ENCODE data around the gene MYO7A.

Gene MYO7A

DNA sequence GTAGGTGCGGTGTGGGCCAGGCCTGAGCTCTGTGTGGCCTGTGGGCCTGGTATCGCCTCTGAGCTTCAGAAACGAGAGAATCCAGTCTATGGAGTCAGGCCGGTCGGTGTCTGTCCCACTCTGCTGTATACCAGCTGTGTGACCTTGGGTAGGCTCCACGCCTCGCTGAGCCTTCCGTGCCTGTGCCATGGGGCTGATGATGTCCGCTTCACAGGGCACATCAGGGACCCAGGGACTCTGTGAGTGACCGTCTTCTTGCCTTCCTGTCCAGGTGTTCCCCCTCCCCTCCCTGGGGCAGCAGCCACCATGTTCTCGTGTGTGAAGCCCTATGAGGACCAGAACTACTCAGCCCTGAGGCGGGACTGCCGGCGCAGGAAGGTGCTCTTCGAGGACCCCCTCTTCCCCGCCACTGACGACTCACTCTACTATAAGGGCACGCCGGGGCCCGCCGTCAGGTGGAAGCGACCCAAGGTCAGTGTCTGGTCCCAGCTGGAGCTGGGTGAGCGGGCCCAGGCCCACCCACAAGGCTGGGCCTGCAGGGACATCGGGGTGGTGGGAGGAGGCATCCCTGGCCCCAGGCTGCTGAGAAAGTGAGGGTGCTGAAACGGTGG is 43.4 kb upstream of the MYO7A start:
- Histone ChIP-seq H3K4me2 (peak overlapping the region in 10 of 11 experiments; percentile 89 to 99 (median 94); a peak in 20 of 22 replicates), H3K27me3 (no peaks in the 10 kb centered on the region), H3K4me3 (no peak overlapping the region), H4K20me1 (peaks cover 0 to 12% (median 0%) of the 10 kb centered on the region in 11 experiments; a peak in 1 of 22 replicates), H3K9me3 (replicated peaks in 1 of 11) (0 out of 22 replicates have a peak, but pooled peaks cover 0 to 6% (median 0%) of the 10 kb centered on the region in 11 experiments), H3K4me1 (peaks cover 62 to 75% (median 70%) of the 10 kb centered on the region in 10 experiments), H3K9ac (peak overlapping the region in 6 of 11 experiments; percentile 8 to 76 (median 30); a peak in 7 of 22 replicates), H3K27ac (peak overlapping the region in 6 of 11 experiments; percentile 11 to 76 (median 30); a peak in 7 of 22 replicates), H3K36me3 (no peaks in the 10 kb centered on the region)
- TF ChIP-seq Cebpa-rat (IDR thresholded peaks at IDR 0.05), result no peak

GRCh38 chr11:77085652-77086051 is 42.4 kb upstream of the MYO7A start:
- Histone ChIP-seq H3K9ac (0 out of 22 replicates have a peak overlapping the region, but pooled peaks of 1 of the 11 experiments have one; percentile 66), H3K36me3 (no peaks in the 10 kb centered on the region), H3K4me2 (peak overlapping the region; percentile 28 to 67 (median 49); a peak in 17 of 22 replicates), H3K27me3 (no peaks in the 10 kb centered on the region), H3K9me3 (replicated peaks in 1 of 11) (no peaks in the 10 kb centered on the region), H3K4me1 (peaks cover 57 to 71% (median 68%) of the 10 kb centered on the region in 10 experiments), H3K4me3 (no peak overlapping the region), H4K20me1 (peaks cover 0 to 21% (median 0%) of the 10 kb centered on the region in 11 experiments; a peak in 5 of 22 replicates), H3K27ac (no peak overlapping the region)
- TF ChIP-seq Cebpa-rat (IDR thresholded peaks at IDR 0.05), result no peak

DNA sequence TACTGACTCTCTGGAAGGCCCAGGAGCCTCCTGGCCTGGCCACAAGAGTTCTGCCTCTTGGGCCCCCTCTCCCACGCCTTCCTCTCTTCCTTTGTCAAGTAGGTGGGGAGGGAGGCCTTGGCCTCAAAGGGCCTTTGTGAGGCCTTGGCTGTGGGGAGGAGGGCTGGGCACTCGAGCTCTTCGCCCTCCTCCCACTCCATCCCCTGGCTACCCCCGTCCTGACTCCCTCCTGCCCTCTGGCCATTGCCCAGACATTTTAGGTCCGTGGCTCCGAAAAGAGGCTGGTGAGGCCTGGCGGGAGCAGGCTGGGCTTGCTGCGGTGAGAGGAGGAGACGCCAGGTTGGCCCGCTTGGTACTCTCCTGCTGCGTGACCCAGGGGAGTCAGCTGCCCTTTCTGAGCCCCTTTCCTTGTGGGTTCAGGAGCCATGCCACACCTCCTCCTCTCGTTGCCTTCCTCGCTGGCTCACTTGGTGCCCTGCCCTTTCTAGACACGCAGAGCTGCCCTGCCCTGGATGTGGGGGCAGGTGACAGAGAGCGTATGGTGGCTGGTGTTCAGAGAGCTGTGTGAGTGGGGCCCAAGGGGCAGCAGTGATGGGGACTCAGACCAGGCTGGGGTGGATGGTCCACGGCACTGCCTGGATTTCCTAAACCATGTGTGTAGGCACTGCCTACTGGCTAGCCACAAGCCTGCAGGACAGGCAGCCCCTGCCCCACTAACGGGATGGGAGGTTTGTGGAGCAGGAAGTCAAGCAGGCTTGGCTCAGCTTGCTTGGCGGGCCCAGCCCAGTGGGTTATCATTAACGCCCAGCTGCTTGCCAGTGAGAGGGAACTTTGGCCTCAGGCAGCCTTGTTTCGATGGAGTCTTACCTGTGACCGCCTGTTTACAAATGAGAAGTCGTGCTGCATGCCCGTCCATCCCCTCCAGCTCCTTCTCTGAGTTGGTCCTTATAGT is 41.2 kb upstream of the MYO7A start:
- H3K27ac ChIP-seq, result peak overlapping the region in 4 of 11 experiments; percentile 9 to 35 (median 24); a peak in 3 of 22 replicates
- H3K4me3 ChIP-seq, result no peak overlapping the region
- H3K36me3 ChIP-seq, result no peaks in the 10 kb centered on the region
- peaks cover 46 to 71% (median 68%) of the 10 kb centered on the region in 10 experiments for H3K4me1 ChIP-seq
- peaks cover 0 to 26% (median 4%) of the 10 kb centered on the region in 11 experiments; a peak in 6 of 22 replicates for H4K20me1 ChIP-seq
- H3K4me2 ChIP-seq, result peak overlapping the region; percentile 28 to 67 (median 49)
- peak overlapping the region in 7 of 11 experiments; percentile 11 to 66 (median 23); a peak in 5 of 22 replicates for H3K9ac ChIP-seq
- no peak for TF ChIP-seq Cebpa-rat (IDR thresholded peaks at IDR 0.05)
- no peaks in the 10 kb centered on the region for H3K27me3 ChIP-seq
- no peaks in the 10 kb centered on the region for H3K9me3 ChIP-seq (replicated peaks in 1 of 11)

DNA sequence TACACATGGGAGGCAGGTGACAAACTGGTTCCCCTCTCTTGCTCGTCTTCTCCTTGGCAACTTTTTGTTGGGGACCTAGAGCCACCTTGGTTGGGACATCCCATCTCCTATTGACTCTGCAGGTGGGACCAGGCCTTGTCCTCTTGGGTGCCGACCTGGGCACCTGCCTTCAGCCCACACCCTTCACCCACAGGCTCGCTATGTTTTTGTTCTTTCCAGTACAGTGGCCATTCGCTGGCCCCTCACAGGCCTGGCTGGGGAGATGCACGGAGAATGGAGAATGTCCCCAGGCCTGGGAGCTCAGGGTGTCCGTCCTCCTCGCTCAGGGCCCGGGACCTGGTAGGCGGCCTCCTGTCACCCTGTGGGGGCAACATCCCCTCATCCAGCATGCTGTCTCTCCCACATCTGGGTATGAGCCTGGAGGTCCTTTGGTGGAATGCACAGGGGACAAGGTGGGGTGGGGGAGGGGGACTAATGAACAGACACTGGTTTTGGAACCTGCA is 40.3 kb upstream of the MYO7A start:
- TF ChIP-seq Cebpa-rat (IDR thresholded peaks at IDR 0.05), result no peak
- Histone ChIP-seq H3K27ac (no peak overlapping the region), H3K4me1 (peaks cover 36 to 69% (median 62%) of the 10 kb centered on the region in 10 experiments)

DNA sequence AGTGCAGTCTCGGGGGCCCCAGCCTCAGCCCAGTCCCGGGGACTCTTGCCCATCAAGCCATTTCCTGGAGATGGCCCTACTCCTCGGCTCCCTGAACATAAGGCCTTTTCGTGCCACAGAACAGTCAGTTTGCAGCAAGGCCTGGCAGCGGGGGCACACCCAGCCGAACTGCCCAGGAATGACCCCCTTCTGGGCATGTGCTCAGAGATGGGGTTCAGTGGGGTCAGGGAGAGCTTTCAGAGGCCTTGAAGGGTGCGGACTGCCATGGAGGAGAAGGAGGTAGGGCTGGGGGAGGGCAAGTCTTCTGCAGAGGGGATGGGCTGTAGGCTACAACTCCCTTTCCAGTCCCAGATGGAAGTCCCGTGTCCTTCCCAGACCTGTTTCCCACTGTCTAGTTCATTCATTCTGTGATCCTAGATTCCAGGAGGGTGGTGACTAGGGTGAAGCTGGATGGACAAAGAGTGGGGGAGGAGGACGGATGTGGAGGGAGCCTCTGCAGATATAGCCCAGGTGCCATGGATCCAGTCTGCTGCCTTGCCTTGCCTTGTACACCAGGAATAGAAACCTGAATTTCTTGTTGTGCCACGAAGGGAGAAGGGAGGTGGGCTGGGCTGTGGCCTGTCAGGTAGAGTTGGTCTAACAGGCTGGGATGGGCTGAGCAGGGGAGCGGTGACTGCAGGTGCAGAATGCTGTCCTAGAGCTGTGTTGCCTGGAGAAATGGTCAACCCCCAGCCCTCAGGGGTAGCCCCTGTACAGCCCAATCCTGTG is 39.6 kb upstream of the MYO7A start:
- H3K36me3 ChIP-seq, result no peaks in the 10 kb centered on the region
- no peaks in the 10 kb centered on the region for H3K9me3 ChIP-seq (replicated peaks in 1 of 11)
- H3K4me2 ChIP-seq, result no peak overlapping the region
- peaks cover 29 to 62% (median 56%) of the 10 kb centered on the region in 10 experiments for H3K4me1 ChIP-seq
- no peak overlapping the region for H3K9ac ChIP-seq
- H4K20me1 ChIP-seq, result peaks cover 0 to 39% (median 4%) of the 10 kb centered on the region in 11 experiments; a peak in 6 of 22 replicates
- no peaks in the 10 kb centered on the region for H3K27me3 ChIP-seq
- no peak overlapping the region for H3K4me3 ChIP-seq
- H3K27ac ChIP-seq, result no peak overlapping the region
- TF ChIP-seq Cebpa-rat (IDR thresholded peaks at IDR 0.05), result no peak

More for the DNA sequence above, 40.3 kb upstream of the MYO7A start:
- Histone ChIP-seq H3K9ac (no peak overlapping the region), H3K27me3 (no peaks in the 10 kb centered on the region), H3K4me3 (no peak overlapping the region), H3K4me2 (no peak overlapping the region), H3K9me3 (replicated peaks in 1 of 11) (no peaks in the 10 kb centered on the region), H4K20me1 (peaks cover 0 to 36% (median 4%) of the 10 kb centered on the region in 11 experiments; a peak in 6 of 22 replicates), H3K36me3 (no peaks in the 10 kb centered on the region)

DNA sequence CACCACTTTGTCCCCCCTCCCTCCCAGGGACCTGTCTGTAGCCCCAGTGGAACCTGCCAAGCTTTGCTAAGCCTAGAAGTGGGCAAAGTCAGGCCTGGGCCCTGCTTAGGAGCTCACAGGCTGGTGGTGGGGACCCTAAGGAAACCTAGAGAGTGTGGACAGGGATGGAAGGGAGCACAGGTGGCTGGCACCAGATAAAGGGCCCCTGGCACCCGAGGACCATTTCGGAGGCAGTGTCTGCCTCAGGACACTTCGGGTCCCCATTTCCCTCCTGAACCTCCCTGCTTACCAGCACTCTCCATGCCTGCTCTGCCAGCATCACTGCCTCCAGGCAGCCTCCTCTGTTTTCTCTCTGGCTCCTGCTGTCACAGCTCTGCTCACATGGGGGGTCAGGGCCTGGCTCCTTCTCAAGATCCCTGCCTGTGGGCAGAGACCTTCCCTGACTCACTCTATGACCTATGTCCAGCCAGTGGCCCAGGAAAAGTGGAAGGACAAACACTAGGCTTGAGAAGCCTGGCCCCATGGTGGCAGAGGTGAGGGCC is 39.0 kb upstream of the MYO7A start:
- H3K36me3 ChIP-seq, result peaks cover 0 to 5% (median 0%) of the 10 kb centered on the region in 11 experiments; a peak in 2 of 22 replicates
- H3K27ac ChIP-seq, result no peak overlapping the region
- no peak overlapping the region for H3K9ac ChIP-seq
- no peaks in the 10 kb centered on the region for H3K27me3 ChIP-seq
- no peak overlapping the region for H3K4me3 ChIP-seq
- no peak for TF ChIP-seq Cebpa-rat (IDR thresholded peaks at IDR 0.05)
- H4K20me1 ChIP-seq, result peaks cover 0 to 39% (median 4%) of the 10 kb centered on the region in 11 experiments; a peak in 6 of 22 replicates
- H3K9me3 ChIP-seq (replicated peaks in 1 of 11), result no peaks in the 10 kb centered on the region
- H3K4me1 ChIP-seq, result peaks cover 23 to 56% (median 49%) of the 10 kb centered on the region in 10 experiments
- no peak overlapping the region for H3K4me2 ChIP-seq

- Histone ChIP-seq H3K9ac (peak overlapping the region in 1 of 11 experiments; percentile 4; a peak in 1 of 22 replicates), H3K27ac (no peak overlapping the region), H4K20me1 (peaks cover 0 to 39% (median 4%) of the 10 kb centered on the region in 11 experiments; a peak in 6 of 22 replicates)
Measured at GRCh38 chr11:77090046-77090372, 38.0 kb upstream of the MYO7A start.

More at GRCh38 chr11:77090046-77090372, 38.0 kb upstream of the MYO7A start:
- Histone ChIP-seq H3K36me3 (peaks cover 0 to 14% (median 0%) of the 10 kb centered on the region in 11 experiments; a peak in 3 of 22 replicates), H3K4me3 (no peak overlapping the region), H3K9me3 (replicated peaks in 1 of 11) (no peaks in the 10 kb centered on the region), H3K4me1 (peaks cover 18 to 47% (median 40%) of the 10 kb centered on the region in 10 experiments), H3K27me3 (no peaks in the 10 kb centered on the region), H3K4me2 (peak overlapping the region in 2 of 11 experiments; percentile 48 to 68; a peak in 3 of 22 replicates)
- TF ChIP-seq Cebpa-rat (IDR thresholded peaks at IDR 0.05), result no peak

Data from BLaER1 treated with 17β-estradiol and CSF1 and Interleukin-3, amounts not matched to agents 10 nM and 100 nM (cell line).